PFSK-1 (cell line): ENCODE measurements around the gene PRKN.

Source experiments
- FOXP2 ChIP-seq: optimal IDR thresholded peaks from 2 replicates; pipeline ENCODE3; 2011; ENCODE audit warnings: borderline replicate concordance, control low read depth, inconsistent platforms; ENCODE audit not compliant: insufficient read depth; ENCODE audit errors: extremely low read length, extremely low read depth
- POLR2AphosphoS5 ChIP-seq: IDR thresholded peaks from 2 replicates; pipeline ENCODE4 v1.6.1; 2012; ENCODE audit warnings: low read depth, mild to moderate bottlenecking, control low read depth, low read length, moderate library complexity
- SIN3A ChIP-seq: IDR thresholded peaks from 2 replicates; pipeline ENCODE4 v1.6.1; 2012; ENCODE audit warnings: mild to moderate bottlenecking, low read length, moderate library complexity, borderline replicate concordance; ENCODE audit not compliant: insufficient read depth
- TAF1 ChIP-seq: IDR thresholded peaks from 2 replicates; pipeline ENCODE4 v1.6.1; 2012; ENCODE audit warnings: low read length, control low read depth, borderline replicate concordance; ENCODE audit not compliant: insufficient read depth
- TF ChIP-seq, protein P1 (sequence below), 2 experiments: IDR thresholded peaks; 2 replicates each; pipeline versions ENCODE4 v1.6.1 to v1.8.0; 2011 to 2012; ENCODE audit warnings: low read depth in 2 of 2, low read length in 2 of 2, control low read depth in 1 of 2, inconsistent platforms in 1 of 2, mild to moderate bottlenecking in 1 of 2, moderate library complexity in 1 of 2; ENCODE audit not compliant: insufficient read depth in 1 of 2

Gene PRKN

GRCh38 chr6:162151021-162151665 lies 576.4 kb downstream of the PRKN start:
- TF ChIP-seq TAF1 (no peak), SIN3A (no peak), POLR2AphosphoS5 (no peak), FOXP2 (no peak)
- TF ChIP-seq, protein P1, sequence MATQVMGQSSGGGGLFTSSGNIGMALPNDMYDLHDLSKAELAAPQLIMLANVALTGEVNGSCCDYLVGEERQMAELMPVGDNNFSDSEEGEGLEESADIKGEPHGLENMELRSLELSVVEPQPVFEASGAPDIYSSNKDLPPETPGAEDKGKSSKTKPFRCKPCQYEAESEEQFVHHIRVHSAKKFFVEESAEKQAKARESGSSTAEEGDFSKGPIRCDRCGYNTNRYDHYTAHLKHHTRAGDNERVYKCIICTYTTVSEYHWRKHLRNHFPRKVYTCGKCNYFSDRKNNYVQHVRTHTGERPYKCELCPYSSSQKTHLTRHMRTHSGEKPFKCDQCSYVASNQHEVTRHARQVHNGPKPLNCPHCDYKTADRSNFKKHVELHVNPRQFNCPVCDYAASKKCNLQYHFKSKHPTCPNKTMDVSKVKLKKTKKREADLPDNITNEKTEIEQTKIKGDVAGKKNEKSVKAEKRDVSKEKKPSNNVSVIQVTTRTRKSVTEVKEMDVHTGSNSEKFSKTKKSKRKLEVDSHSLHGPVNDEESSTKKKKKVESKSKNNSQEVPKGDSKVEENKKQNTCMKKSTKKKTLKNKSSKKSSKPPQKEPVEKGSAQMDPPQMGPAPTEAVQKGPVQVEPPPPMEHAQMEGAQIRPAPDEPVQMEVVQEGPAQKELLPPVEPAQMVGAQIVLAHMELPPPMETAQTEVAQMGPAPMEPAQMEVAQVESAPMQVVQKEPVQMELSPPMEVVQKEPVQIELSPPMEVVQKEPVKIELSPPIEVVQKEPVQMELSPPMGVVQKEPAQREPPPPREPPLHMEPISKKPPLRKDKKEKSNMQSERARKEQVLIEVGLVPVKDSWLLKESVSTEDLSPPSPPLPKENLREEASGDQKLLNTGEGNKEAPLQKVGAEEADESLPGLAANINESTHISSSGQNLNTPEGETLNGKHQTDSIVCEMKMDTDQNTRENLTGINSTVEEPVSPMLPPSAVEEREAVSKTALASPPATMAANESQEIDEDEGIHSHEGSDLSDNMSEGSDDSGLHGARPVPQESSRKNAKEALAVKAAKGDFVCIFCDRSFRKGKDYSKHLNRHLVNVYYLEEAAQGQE (IDR thresholded peaks at IDR 0.05; ENCODE audit: insufficient read depth in 1 of 2, low read depth in 2 of 2, low read length in 2 of 2): no peak

DNA sequence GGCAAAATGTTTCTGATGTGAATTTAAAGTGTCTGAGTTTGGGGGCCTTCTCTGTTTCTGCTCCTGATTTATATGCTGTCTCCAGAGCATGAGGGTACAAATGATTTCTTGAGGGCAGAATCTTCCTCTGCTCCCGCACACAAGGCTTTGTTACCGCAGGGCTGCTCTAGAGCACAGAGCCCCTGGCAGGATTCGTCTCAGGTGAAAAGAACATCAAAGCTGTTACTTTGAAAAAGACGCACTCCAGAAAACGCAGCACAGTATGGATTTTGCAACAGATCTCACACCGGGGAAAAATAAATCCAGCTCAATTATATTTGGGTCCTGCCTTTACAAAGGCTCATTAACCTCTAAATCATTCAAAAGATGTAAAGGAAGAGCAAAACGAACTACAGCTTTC lies 577.3 kb downstream of the PRKN start:
- TF ChIP-seq, protein P1 (IDR thresholded peaks at IDR 0.05; ENCODE audit: insufficient read depth in 1 of 2, low read depth in 2 of 2, low read length in 2 of 2): no peak
- TF ChIP-seq FOXP2 (no peak), TAF1 (no peak), POLR2AphosphoS5 (no peak), SIN3A (no peak)

- TF ChIP-seq TAF1 (no peak), FOXP2 (no peak), POLR2AphosphoS5 (no peak), SIN3A (no peak)
- TF ChIP-seq, protein P1 (IDR thresholded peaks at IDR 0.05; ENCODE audit: insufficient read depth in 1 of 2, low read depth in 2 of 2, low read length in 2 of 2): no peak
These were observed 577.8 kb downstream of the PRKN start for GRCh38 chr6:162149786-162150185.

DNA sequence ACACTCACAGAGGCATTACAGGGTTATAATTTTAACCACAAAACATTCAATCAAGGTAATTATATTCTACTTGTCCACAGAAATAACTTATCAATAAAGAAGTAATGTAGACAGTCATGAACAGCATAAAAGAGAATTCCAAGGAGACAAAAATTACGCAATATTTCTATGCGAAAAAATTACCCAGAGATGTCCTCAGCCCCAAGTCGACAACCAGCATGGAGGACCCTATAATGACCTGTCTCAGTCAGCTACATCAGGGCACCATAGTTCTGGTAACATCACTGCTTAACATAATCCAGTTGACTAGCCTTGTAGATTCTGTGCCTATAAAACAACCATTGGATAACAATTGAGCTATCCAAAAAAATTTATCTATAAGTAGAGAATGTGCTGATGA lies 579.8 kb downstream of the PRKN start:
- TF ChIP-seq, protein P1 (IDR thresholded peaks at IDR 0.05; ENCODE audit: insufficient read depth in 1 of 2, low read depth in 2 of 2, low read length in 2 of 2): no peak
- TF ChIP-seq TAF1 (no peak), POLR2AphosphoS5 (no peak), SIN3A (no peak), FOXP2 (no peak)

DNA sequence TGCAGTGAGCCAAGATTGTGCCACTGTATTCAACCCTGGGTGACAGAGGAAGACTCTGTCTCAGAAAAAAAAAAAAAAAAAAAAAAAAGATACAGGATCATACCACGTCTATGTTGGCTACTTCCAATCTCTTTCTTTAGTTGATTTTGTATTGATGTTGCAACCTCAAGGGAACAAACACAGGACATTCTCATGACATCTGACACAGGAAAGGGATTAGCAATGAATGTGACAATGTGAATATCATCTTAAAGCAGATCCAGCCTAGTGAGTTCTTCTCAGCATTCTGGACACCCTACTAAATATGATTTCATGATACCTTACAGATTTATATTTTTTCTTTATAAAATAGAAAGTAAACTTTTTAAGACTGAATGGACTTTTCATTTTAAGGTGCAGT lies 580.3 kb downstream of the PRKN start:
- TF ChIP-seq, protein P1 (IDR thresholded peaks at IDR 0.05; ENCODE audit: insufficient read depth in 1 of 2, low read depth in 2 of 2, low read length in 2 of 2): no peak
- TF ChIP-seq SIN3A (no peak), POLR2AphosphoS5 (no peak), TAF1 (no peak), FOXP2 (no peak)
